Measurements from ENCODE around the gene SNX9.

DNA sequence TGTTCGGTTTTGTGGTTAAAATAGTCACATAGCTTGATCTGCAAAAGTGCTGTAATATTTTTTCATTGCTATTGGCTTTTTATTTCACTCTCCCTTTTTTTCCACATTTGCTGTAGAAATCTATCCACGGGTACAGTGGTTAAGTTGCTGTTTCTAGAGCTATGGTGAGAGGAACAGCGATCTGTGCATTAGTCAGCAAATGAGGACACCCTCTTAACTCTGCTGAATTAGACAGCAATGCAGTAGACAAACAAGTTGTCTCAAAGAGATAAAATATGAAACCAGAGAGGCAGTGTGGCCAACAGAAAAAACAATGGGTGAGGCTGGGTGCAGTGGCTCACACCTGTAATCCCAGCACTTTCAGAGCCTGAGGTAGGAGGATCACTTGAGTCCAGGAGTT is 141.1 kb downstream of the SNX9 start:
- TF ChIP-seq SUPT20H (IDR thresholded peaks at IDR 0.05; ENCODE audit: borderline replicate concordance, control insufficient read depth, low read depth, low read length) (no peak), EGR1 (IDR thresholded peaks at IDR 0.05; ENCODE audit: borderline replicate concordance in 1 of 2, low read depth in 2 of 2, low read length in 2 of 2) (no peak), BCL11A (IDR thresholded peaks at IDR 0.05; ENCODE audit: low read depth, low read length) (no peak)
- TF ChIP-seq, protein P1, sequence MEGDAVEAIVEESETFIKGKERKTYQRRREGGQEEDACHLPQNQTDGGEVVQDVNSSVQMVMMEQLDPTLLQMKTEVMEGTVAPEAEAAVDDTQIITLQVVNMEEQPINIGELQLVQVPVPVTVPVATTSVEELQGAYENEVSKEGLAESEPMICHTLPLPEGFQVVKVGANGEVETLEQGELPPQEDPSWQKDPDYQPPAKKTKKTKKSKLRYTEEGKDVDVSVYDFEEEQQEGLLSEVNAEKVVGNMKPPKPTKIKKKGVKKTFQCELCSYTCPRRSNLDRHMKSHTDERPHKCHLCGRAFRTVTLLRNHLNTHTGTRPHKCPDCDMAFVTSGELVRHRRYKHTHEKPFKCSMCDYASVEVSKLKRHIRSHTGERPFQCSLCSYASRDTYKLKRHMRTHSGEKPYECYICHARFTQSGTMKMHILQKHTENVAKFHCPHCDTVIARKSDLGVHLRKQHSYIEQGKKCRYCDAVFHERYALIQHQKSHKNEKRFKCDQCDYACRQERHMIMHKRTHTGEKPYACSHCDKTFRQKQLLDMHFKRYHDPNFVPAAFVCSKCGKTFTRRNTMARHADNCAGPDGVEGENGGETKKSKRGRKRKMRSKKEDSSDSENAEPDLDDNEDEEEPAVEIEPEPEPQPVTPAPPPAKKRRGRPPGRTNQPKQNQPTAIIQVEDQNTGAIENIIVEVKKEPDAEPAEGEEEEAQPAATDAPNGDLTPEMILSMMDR (IDR thresholded peaks at IDR 0.05 in 2 of 3, conservative IDR thresholded peaks at IDR 0.05 in 1 of 3; ENCODE audit: control insufficient read depth in 2 of 3, extremely low read depth in 1 of 3, insufficient read depth in 1 of 3, low read depth in 3 of 3, low read length in 3 of 3), result no peak
